ENCODE measurements around the gene GPR39.

DNA sequence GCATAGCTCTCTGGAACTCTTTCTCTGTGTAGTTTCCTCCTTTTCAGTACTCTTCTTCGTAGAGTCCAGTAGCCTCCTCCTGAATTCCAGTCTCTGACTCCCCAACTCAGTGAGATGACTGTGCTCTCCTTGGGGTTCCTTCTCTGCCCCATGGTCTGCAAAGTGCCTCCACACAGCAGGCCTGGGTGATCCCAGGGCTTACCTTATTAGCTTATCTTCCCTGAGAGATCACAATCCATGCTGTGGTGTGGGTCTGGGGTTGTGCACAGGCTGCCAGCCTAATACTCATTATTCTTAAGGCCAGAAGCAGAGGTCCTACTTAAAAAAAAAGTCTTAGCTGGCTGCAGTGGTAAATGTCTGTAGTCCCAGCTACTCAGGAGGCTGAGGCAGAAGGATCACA, 4.6 kb upstream of the GPR39 start:
- TF ChIP-seq CTCF (conservative IDR thresholded peaks at IDR 0.05) = no peak
- TF ChIP-seq ZFX (IDR thresholded peaks at IDR 0.05) = no peak

Measured in C4-2B (cell line).